Right atrium auricular region (tissue), 2 donors: Measurements from ENCODE around the gene SARS1. TPM values are rescaled to one million over a fixed set of nuclear protein-coding genes. Genes with fewer than 3 reads are reported as not detected.

Experiments used
- DNase-seq: peaks from one replicate; pipeline ENCODE4 v3.0.0-alpha.2; 2019; ENCODE audit warnings: low spot score
- H3K27ac ChIP-seq, 2 donors: fragments of 200-600 bp; sonication (generic); 1 replicate in 1 of 2; 2 replicates in 1 of 2; pipeline ENCODE4 v1.5.1; 2016 to 2019
- H3K27me3 ChIP-seq, 2 donors: fragments of 200-600 bp; sonication (generic); one replicate each; pipeline versions ENCODE4 v1.5.1 to v1.6.0; 2017 to 2019
- H3K36me3 ChIP-seq: fragments of 200-600 bp; sonication (generic); one replicate; pipeline ENCODE4 v1.5.1; 2016
- H3K4me1 ChIP-seq, 2 donors: fragments of 200-600 bp; sonication (generic); one replicate each; pipeline versions ENCODE4 v1.5.1 to v1.6.0; 2017 to 2019
- H3K4me3 ChIP-seq, 2 donors: fragments of 200-600 bp; sonication (generic); 1 replicate in 1 of 2; 2 replicates in 1 of 2; pipeline ENCODE4 v1.5.1; 2017 to 2019; ENCODE audit warnings: mild to moderate bottlenecking in 1 of 2, moderate library complexity in 1 of 2
- H3K9me3 ChIP-seq, 2 donors: fragments of 200-600 bp; sonication (generic); one replicate each; pipeline ENCODE4 v1.5.1; 2019
- CTCF ChIP-seq, 2 donors: fragments of 200-600 bp; sonication (generic); IDR thresholded peaks; one replicate each; pipeline ENCODE4 v1.5.1; 2019; ENCODE audit warnings: antibody characterized with exemption in 2 of 2
- total RNA-seq, 2 donors: library from RNA; depleted of rRNA; stranded (reverse); fragments of >200 nt; gene quantifications; one replicate each; pipeline ENCODE4 v1.1.0, GENCODE V29; 2016

SARS1 gene
- total RNA-seq, 2 donors from 2014 or later: 108 to 130 TPM

GRCh38 chr1:109265016-109265415 is 51.3 kb downstream of the SARS1 start:
- TF ChIP-seq CTCF (IDR thresholded peaks at IDR 0.05): no peak
- H3K4me3 ChIP-seq: no peak overlapping the region
- H3K27me3 ChIP-seq: no peaks in the 10 kb centered on the region
- peaks cover 4% of the 10 kb centered on the region for H3K36me3 ChIP-seq
- no peaks in the 10 kb centered on the region for H3K9me3 ChIP-seq
- peaks cover 0 to 13% of the 10 kb centered on the region in 2 donors for H3K4me1 ChIP-seq
- no peak overlapping the region for H3K27ac ChIP-seq
- no peak for DNase-seq

DNA sequence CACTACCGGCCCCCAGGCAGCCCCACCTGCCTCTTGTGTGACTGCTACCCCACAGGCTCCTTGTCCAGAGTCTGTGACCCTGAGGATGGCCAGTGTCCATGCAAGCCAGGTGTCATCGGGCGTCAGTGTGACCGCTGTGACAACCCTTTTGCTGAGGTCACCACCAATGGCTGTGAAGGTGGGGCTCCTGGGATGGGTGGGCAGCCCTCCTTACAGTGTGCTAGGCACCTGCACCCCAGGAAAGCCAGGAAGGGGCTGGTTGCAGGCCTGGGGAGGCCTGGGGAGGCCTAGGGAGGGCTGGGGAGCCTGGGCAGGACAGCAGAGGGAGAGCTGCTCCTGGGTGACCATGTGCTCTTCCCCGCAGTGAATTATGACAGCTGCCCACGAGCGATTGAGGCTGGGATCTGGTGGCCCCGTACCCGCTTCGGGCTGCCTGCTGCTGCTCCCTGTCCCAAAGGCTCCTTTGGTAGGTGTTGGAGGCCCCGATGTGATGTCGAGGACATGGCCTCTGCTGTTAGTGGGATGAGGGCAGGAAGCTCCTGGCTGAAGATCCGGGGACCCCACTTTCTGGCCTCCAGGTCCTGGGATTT is 52.1 kb downstream of the SARS1 start:
- H3K4me3 ChIP-seq: no peak overlapping the region
- TF ChIP-seq CTCF (IDR thresholded peaks at IDR 0.05): no peak
- H3K36me3 ChIP-seq: peaks cover 4% of the 10 kb centered on the region
- DNase-seq: no peak
- peaks cover 0 to 13% of the 10 kb centered on the region in 2 donors for H3K4me1 ChIP-seq
- H3K27me3 ChIP-seq: no peaks in the 10 kb centered on the region
- no peak overlapping the region for H3K27ac ChIP-seq
- H3K9me3 ChIP-seq: no peaks in the 10 kb centered on the region

- peaks cover 4% of the 10 kb centered on the region for H3K36me3 ChIP-seq
- no peak for DNase-seq
- no peaks in the 10 kb centered on the region for H3K9me3 ChIP-seq
- H3K4me1 ChIP-seq: peaks cover 0 to 13% of the 10 kb centered on the region in 2 donors
- no peaks in the 10 kb centered on the region for H3K27me3 ChIP-seq
- TF ChIP-seq CTCF (IDR thresholded peaks at IDR 0.05): no peak
- H3K27ac ChIP-seq: no peak overlapping the region
- H3K4me3 ChIP-seq: no peak overlapping the region
Measured at GRCh38 chr1:109266965-109267364, 53.2 kb downstream of the SARS1 start.

DNA sequence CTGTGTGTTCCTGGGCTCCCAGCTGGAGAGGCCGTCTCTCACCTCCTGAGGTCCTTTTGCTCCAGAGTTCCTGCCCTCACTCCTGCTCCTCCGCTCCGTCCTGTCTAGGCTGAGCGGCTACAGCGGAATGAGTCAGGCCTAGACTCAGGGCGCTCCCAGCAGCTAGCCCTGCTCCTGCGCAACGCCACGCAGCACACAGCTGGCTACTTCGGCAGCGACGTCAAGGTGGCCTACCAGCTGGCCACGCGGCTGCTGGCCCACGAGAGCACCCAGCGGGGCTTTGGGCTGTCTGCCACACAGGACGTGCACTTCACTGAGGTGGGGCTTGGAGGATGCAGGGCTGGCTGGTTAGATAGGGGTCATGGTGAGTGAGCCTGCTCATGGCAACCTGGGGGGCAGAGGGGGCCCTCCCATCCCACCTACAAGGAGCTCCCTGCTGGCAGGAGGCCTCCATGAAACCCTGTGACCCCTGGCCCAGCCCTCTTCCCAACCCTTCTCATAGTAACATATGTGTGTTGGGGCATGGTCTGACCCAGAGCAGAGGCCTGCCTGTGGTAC is 54.1 kb downstream of the SARS1 start:
- Histone ChIP-seq H3K9me3 (no peaks in the 10 kb centered on the region), H3K4me1 (peaks cover 0 to 13% of the 10 kb centered on the region in 2 donors), H3K27ac (no peak overlapping the region), H3K4me3 (no peak overlapping the region), H3K36me3 (peaks cover 4% of the 10 kb centered on the region), H3K27me3 (no peaks in the 10 kb centered on the region)
- no peak for DNase-seq
- TF ChIP-seq CTCF (IDR thresholded peaks at IDR 0.05): no peak

- H3K4me3 ChIP-seq: no peak overlapping the region
- TF ChIP-seq CTCF (IDR thresholded peaks at IDR 0.05): no peak
- H3K27me3 ChIP-seq: no peaks in the 10 kb centered on the region
- H3K4me1 ChIP-seq: peaks cover 0 to 5% of the 10 kb centered on the region in 2 donors
- DNase-seq: no peak
- peaks cover 4% of the 10 kb centered on the region for H3K36me3 ChIP-seq
- no peak overlapping the region for H3K27ac ChIP-seq
- no peaks in the 10 kb centered on the region for H3K9me3 ChIP-seq
Measured at GRCh38 chr1:109268431-109269211, 54.9 kb downstream of the SARS1 start.
